ENCODE results near the gene GSTM3. TPM values are rescaled to one million over a fixed set of nuclear protein-coding genes. Genes with fewer than 3 reads are reported as not detected.
A peak's percentile ranks its signal among the peaks of the same experiment; 100 is the strongest.

GSTM3 gene
- total and polyA plus RNA-seq, 9 of the 15 experiments (the other 6 are each of a cell fraction or from before 2014, with no cell fraction given), result 3.9 to 24.5 (median 9.4) TPM

DNA sequence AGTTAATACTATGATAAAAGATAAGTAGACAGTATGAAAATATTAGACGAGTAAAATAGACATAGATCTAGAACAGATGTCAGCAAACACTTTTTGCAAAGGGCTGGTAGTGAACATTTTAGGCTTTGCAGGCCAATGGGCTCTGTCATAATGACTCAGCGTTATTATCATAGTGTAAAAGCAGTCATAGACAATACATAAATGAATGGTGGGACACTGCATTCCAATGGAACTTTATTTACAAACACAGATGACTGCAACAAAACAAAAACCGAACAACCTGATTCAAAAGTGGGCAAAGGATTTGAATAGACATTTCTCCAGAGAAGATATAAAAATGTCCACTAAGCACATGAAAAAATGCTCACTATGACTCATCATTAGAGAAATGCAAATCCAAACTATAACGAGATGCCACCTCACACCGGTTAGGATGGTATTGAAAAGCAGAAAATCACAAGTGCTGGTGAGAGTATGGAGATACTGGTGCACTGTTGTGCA is 21.5 kb downstream of the GSTM3 start (continued):
- TF ChIP-seq, protein P1, sequence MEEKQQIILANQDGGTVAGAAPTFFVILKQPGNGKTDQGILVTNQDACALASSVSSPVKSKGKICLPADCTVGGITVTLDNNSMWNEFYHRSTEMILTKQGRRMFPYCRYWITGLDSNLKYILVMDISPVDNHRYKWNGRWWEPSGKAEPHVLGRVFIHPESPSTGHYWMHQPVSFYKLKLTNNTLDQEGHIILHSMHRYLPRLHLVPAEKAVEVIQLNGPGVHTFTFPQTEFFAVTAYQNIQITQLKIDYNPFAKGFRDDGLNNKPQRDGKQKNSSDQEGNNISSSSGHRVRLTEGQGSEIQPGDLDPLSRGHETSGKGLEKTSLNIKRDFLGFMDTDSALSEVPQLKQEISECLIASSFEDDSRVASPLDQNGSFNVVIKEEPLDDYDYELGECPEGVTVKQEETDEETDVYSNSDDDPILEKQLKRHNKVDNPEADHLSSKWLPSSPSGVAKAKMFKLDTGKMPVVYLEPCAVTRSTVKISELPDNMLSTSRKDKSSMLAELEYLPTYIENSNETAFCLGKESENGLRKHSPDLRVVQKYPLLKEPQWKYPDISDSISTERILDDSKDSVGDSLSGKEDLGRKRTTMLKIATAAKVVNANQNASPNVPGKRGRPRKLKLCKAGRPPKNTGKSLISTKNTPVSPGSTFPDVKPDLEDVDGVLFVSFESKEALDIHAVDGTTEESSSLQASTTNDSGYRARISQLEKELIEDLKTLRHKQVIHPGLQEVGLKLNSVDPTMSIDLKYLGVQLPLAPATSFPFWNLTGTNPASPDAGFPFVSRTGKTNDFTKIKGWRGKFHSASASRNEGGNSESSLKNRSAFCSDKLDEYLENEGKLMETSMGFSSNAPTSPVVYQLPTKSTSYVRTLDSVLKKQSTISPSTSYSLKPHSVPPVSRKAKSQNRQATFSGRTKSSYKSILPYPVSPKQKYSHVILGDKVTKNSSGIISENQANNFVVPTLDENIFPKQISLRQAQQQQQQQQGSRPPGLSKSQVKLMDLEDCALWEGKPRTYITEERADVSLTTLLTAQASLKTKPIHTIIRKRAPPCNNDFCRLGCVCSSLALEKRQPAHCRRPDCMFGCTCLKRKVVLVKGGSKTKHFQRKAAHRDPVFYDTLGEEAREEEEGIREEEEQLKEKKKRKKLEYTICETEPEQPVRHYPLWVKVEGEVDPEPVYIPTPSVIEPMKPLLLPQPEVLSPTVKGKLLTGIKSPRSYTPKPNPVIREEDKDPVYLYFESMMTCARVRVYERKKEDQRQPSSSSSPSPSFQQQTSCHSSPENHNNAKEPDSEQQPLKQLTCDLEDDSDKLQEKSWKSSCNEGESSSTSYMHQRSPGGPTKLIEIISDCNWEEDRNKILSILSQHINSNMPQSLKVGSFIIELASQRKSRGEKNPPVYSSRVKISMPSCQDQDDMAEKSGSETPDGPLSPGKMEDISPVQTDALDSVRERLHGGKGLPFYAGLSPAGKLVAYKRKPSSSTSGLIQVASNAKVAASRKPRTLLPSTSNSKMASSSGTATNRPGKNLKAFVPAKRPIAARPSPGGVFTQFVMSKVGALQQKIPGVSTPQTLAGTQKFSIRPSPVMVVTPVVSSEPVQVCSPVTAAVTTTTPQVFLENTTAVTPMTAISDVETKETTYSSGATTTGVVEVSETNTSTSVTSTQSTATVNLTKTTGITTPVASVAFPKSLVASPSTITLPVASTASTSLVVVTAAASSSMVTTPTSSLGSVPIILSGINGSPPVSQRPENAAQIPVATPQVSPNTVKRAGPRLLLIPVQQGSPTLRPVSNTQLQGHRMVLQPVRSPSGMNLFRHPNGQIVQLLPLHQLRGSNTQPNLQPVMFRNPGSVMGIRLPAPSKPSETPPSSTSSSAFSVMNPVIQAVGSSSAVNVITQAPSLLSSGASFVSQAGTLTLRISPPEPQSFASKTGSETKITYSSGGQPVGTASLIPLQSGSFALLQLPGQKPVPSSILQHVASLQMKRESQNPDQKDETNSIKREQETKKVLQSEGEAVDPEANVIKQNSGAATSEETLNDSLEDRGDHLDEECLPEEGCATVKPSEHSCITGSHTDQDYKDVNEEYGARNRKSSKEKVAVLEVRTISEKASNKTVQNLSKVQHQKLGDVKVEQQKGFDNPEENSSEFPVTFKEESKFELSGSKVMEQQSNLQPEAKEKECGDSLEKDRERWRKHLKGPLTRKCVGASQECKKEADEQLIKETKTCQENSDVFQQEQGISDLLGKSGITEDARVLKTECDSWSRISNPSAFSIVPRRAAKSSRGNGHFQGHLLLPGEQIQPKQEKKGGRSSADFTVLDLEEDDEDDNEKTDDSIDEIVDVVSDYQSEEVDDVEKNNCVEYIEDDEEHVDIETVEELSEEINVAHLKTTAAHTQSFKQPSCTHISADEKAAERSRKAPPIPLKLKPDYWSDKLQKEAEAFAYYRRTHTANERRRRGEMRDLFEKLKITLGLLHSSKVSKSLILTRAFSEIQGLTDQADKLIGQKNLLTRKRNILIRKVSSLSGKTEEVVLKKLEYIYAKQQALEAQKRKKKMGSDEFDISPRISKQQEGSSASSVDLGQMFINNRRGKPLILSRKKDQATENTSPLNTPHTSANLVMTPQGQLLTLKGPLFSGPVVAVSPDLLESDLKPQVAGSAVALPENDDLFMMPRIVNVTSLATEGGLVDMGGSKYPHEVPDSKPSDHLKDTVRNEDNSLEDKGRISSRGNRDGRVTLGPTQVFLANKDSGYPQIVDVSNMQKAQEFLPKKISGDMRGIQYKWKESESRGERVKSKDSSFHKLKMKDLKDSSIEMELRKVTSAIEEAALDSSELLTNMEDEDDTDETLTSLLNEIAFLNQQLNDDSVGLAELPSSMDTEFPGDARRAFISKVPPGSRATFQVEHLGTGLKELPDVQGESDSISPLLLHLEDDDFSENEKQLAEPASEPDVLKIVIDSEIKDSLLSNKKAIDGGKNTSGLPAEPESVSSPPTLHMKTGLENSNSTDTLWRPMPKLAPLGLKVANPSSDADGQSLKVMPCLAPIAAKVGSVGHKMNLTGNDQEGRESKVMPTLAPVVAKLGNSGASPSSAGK (IDR thresholded peaks at IDR 0.05), result peak; percentile 7; the same call in 1 of the 2 replicates
- TF ChIP-seq GTF2A2 (tag; IDR thresholded peaks at IDR 0.05) (no peak), TCF7 (IDR thresholded peaks at IDR 0.05; ENCODE audit: borderline replicate concordance) (no peak), RNF2 (IDR thresholded peaks at IDR 0.05) (no peak), CTBP1 (IDR thresholded peaks at IDR 0.05; ENCODE audit: borderline replicate concordance) (0 out of 2 replicates have a peak, but pooled peaks have one; percentile 14), SREBF1 (IDR thresholded peaks at IDR 0.05; ENCODE audit: borderline replicate concordance, low read depth, low read length) (no peak), SMARCC2 (IDR thresholded peaks at IDR 0.05; ENCODE audit: low read depth) (peak; percentile 90), ELF2 (CRISPR knock-in tag; IDR thresholded peaks at IDR 0.05) (0 out of 2 replicates have a peak, but pooled peaks have one; percentile 19), HDGF (IDR thresholded peaks at IDR 0.05) (no peak), NCOA1 (IDR thresholded peaks at IDR 0.05; ENCODE audit: low read depth) (no peak), ERF (CRISPR knock-in tag; IDR thresholded peaks at IDR 0.05) (no peak)
- TF ChIP-seq, protein P2, sequence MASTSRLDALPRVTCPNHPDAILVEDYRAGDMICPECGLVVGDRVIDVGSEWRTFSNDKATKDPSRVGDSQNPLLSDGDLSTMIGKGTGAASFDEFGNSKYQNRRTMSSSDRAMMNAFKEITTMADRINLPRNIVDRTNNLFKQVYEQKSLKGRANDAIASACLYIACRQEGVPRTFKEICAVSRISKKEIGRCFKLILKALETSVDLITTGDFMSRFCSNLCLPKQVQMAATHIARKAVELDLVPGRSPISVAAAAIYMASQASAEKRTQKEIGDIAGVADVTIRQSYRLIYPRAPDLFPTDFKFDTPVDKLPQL (IDR thresholded peaks at IDR 0.05; ENCODE audit: extremely low read depth, insufficient read length), result no peak
- TF ChIP-seq, protein P3, sequence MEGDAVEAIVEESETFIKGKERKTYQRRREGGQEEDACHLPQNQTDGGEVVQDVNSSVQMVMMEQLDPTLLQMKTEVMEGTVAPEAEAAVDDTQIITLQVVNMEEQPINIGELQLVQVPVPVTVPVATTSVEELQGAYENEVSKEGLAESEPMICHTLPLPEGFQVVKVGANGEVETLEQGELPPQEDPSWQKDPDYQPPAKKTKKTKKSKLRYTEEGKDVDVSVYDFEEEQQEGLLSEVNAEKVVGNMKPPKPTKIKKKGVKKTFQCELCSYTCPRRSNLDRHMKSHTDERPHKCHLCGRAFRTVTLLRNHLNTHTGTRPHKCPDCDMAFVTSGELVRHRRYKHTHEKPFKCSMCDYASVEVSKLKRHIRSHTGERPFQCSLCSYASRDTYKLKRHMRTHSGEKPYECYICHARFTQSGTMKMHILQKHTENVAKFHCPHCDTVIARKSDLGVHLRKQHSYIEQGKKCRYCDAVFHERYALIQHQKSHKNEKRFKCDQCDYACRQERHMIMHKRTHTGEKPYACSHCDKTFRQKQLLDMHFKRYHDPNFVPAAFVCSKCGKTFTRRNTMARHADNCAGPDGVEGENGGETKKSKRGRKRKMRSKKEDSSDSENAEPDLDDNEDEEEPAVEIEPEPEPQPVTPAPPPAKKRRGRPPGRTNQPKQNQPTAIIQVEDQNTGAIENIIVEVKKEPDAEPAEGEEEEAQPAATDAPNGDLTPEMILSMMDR (IDR thresholded peaks at IDR 0.05 in 2 of 3, conservative IDR thresholded peaks at IDR 0.05 in 1 of 3; ENCODE audit: insufficient read depth in 2 of 3, low read depth in 1 of 3, low read length in 3 of 3), result no peak
- TF ChIP-seq, protein P4, sequence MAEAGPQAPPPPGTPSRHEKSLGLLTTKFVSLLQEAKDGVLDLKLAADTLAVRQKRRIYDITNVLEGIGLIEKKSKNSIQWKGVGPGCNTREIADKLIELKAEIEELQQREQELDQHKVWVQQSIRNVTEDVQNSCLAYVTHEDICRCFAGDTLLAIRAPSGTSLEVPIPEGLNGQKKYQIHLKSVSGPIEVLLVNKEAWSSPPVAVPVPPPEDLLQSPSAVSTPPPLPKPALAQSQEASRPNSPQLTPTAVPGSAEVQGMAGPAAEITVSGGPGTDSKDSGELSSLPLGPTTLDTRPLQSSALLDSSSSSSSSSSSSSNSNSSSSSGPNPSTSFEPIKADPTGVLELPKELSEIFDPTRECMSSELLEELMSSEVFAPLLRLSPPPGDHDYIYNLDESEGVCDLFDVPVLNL (CRISPR knock-in tag; IDR thresholded peaks at IDR 0.05; ENCODE audit: low read depth), result no peak
